TTC549 (cell line): Measurements from ENCODE around the gene PLOD2.

ENCODE experiments used
- FAIRE-seq: peaks from 2 replicates; lab custom pipeline; 2012; peaks lifted over from hg19 to GRCh38; lab: Jason Lieb, UNC

Gene PLOD2

GRCh38 chr3:146099316-146099715 is 61.7 kb downstream of the PLOD2 start:
- FAIRE-seq: no peak

- FAIRE-seq: no peak
Measured at GRCh38 chr3:146093896-146094295, 67.1 kb downstream of the PLOD2 start.

- no peak for FAIRE-seq
Measured at GRCh38 chr3:146092230-146092629, 68.8 kb downstream of the PLOD2 start.

- FAIRE-seq: no peak
Measured at GRCh38 chr3:146091397-146091796, 69.6 kb downstream of the PLOD2 start.

- no peak for FAIRE-seq
Measured at GRCh38 chr3:146090521-146090920, 70.5 kb downstream of the PLOD2 start.

GRCh38 chr3:146088840-146089239 is 72.1 kb downstream of the PLOD2 start:
- FAIRE-seq: no peak

- FAIRE-seq: no peak
Measured at GRCh38 chr3:146087116-146087515, 73.9 kb downstream of the PLOD2 start.

GRCh38 chr3:146086211-146086610 is 74.8 kb downstream of the PLOD2 start:
- no peak for FAIRE-seq

- FAIRE-seq: no peak
Measured at GRCh38 chr3:146085678-146086077, 75.3 kb downstream of the PLOD2 start.

GRCh38 chr3:146080578-146080977 is 80.4 kb downstream of the PLOD2 start:
- FAIRE-seq: no peak

- no peak for FAIRE-seq
Measured at GRCh38 chr3:146078031-146078430, 83.0 kb downstream of the PLOD2 start.

- no peak for FAIRE-seq
Measured at GRCh38 chr3:146077181-146077580, 83.8 kb downstream of the PLOD2 start.

- no peak for FAIRE-seq
Measured at GRCh38 chr3:146072824-146073223, 88.2 kb downstream of the PLOD2 start.

GRCh38 chr3:146072061-146072460 is 88.9 kb downstream of the PLOD2 start:
- FAIRE-seq: no peak

- FAIRE-seq: no peak
Measured at GRCh38 chr3:146071632-146072031, 89.4 kb downstream of the PLOD2 start.

- no peak for FAIRE-seq
Measured at GRCh38 chr3:146067048-146067447, 93.9 kb downstream of the PLOD2 start.

GRCh38 chr3:146065573-146066006 is 95.4 kb downstream of the PLOD2 start:
- FAIRE-seq: peak; percentile 87

GRCh38 chr3:146058241-146058640 is 102.7 kb downstream of the PLOD2 start:
- FAIRE-seq: no peak

GRCh38 chr3:146052791-146053310 is 108.1 kb downstream of the PLOD2 start:
- no peak for FAIRE-seq

GRCh38 chr3:146052056-146052790 is 108.8 kb downstream of the PLOD2 start:
- no peak for FAIRE-seq

GRCh38 chr3:146050691-146051090 is 110.3 kb downstream of the PLOD2 start:
- FAIRE-seq: no peak

GRCh38 chr3:146047485-146047884 is 113.5 kb downstream of the PLOD2 start:
- no peak for FAIRE-seq

GRCh38 chr3:146044046-146044445 is 116.9 kb downstream of the PLOD2 start:
- FAIRE-seq: no peak

- no peak for FAIRE-seq
Measured at GRCh38 chr3:146040630-146041029, 120.4 kb downstream of the PLOD2 start.
